Neural progenitor cell (in vitro differentiated cells): ENCODE measurements around the gene AZU1. TPM values are rescaled to one million over a fixed set of nuclear protein-coding genes. Genes with fewer than 3 reads are reported as not detected.

Source experiments
- DNase-seq: peaks from one replicate; pipeline ENCODE4 v3.0.0-alpha.2; 2016; ENCODE audit warnings: low spot score
- H2AFZ ChIP-seq: fragments of 200-600 bp; sonication (generic); replicated peaks from 2 replicates; pipeline ENCODE4 v1.6.1; 2016; ENCODE audit warnings: antibody characterized with exemption
- H3F3A ChIP-seq: fragments of 200-600 bp; sonication (generic); 2 replicates; pipeline ENCODE4 v1.6.1; 2016; ENCODE audit warnings: antibody characterized with exemption, low read depth
- H3K27ac ChIP-seq: fragments of 200-600 bp; sonication (generic); 2 replicates; pipeline ENCODE4 v1.5.1; 2016; ENCODE audit warnings: mild to moderate bottlenecking
- H3K27me3 ChIP-seq: fragments of 200-600 bp; sonication (generic); 2 replicates; pipeline ENCODE4 v1.6.1; 2016; ENCODE audit warnings: mild to moderate bottlenecking, moderate library complexity
- H3K36me3 ChIP-seq: fragments of 200-600 bp; sonication (generic); 2 replicates; pipeline ENCODE4 v1.5.1; 2016
- H3K4me1 ChIP-seq: fragments of 200-600 bp; sonication (generic); 2 replicates; pipeline ENCODE4 v1.6.1; 2016; ENCODE audit warnings: mixed run types
- H3K4me2 ChIP-seq: fragments of 200-600 bp; sonication (generic); 2 replicates; pipeline ENCODE4 v1.6.1; 2016
- H3K4me3 ChIP-seq: fragments of 200-600 bp; sonication (generic); 2 replicates; pipeline ENCODE4 v1.5.1; 2016
- H3K79me2 ChIP-seq: fragments of 200-600 bp; sonication (generic); 2 replicates; pipeline ENCODE4 v1.6.1; 2016; ENCODE audit warnings: low read depth
- H3K9ac ChIP-seq: fragments of 200-600 bp; sonication (generic); 2 replicates; pipeline ENCODE4 v1.6.1; 2016
- H3K9me3 ChIP-seq: fragments of 200-600 bp; sonication (generic); 2 replicates; pipeline ENCODE4 v1.5.1; 2016; ENCODE audit warnings: low read depth
- H4K20me1 ChIP-seq: fragments of 200-600 bp; sonication (generic); 2 replicates; pipeline ENCODE4 v1.6.1; 2016; ENCODE audit warnings: low read depth
- H3K27ac Mint-ChIP-seq: 3 replicates; pipeline ENCODE4 v1.8.0; 2021; ENCODE audit warnings: mixed read lengths
- H3K27me3 Mint-ChIP-seq: 2 replicates; pipeline ENCODE4 v1.8.0; 2022; ENCODE audit warnings: low read depth, mild to moderate bottlenecking, inconsistent platforms, moderate library complexity, mixed read lengths; ENCODE audit not compliant: insufficient read depth
- H3K36me3 Mint-ChIP-seq: 3 replicates; pipeline ENCODE4 v1.8.0; 2021; ENCODE audit warnings: mixed read lengths
- H3K4me1 Mint-ChIP-seq: 3 replicates; pipeline ENCODE4 v1.8.0; 2021; ENCODE audit warnings: mixed read lengths
- H3K4me3 Mint-ChIP-seq: 3 replicates; pipeline ENCODE4 v1.8.0; 2021; ENCODE audit warnings: mild to moderate bottlenecking, moderate library complexity, mixed read lengths
- H3K9me3 Mint-ChIP-seq: 3 replicates; pipeline ENCODE4 v1.8.0; 2020; ENCODE audit warnings: mixed read lengths
- CTCF ChIP-seq: fragments of 200-600 bp; sonication (generic); IDR thresholded peaks from 2 replicates; pipeline ENCODE4 v1.5.1; 2017; ENCODE audit warnings: antibody characterized with exemption, mild to moderate bottlenecking
- EZH2 ChIP-seq: fragments of 200-600 bp; sonication (generic); IDR thresholded peaks from 2 replicates; pipeline ENCODE4 v1.6.1; 2017; ENCODE audit warnings: antibody characterized with exemption, mild to moderate bottlenecking, moderate library complexity
- EZH2phosphoT487 ChIP-seq: fragments of 200-600 bp; sonication (generic); IDR thresholded peaks from 2 replicates; pipeline ENCODE4 v1.6.1; 2017; ENCODE audit warnings: antibody characterized with exemption
- total RNA-seq: library from RNA; depleted of rRNA; stranded (reverse); fragments of >200 nt; gene quantifications from 2 replicates; pipeline ENCODE4 v1.2.3, GENCODE V29; 2015; ENCODE audit warnings: low replicate concordance

AZU1 gene
- 1.0 and 2.0 TPM in 2 replicates for total RNA-seq

DNA sequence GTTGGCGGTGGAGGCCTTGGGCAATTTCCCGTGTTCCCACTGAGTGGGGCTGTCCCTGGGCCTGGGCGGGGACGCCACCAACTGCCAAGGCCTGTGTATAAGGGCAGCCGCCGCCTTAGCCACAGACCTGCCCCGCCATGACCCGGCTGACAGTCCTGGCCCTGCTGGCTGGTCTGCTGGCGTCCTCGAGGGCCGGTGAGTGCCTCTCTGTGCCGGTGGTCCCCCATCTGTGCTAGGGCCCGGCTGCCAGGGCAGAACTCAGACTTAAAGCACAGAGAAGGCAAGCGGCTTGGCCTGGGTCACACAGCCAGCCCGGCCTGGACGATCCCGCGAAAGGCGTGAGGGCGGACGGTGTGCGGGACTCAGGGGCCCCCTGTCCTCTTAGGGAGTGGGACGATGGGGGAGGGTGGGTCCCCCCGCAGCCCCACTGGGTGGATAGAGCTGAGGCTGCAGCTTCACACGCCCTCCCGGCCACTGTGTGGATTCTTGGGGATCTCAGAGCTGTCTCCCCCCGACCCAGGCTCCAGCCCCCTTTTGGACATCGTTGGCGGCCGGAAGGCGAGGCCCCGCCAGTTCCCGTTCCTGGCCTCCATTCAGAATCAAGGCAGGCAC is at the start of gene AZU1:
AZU1 (plus strand) TSS at position 128 of the 612 bp plus-strand sequence; CDS start at position 138, 10 bp downstream.
- no peaks in the 10 kb centered on the region for H3K9me3 ChIP-seq
- H3K9ac ChIP-seq: no peak within 1 kb of the TSS
- TF ChIP-seq EZH2: no peak
- TF ChIP-seq EZH2phosphoT487: no peak
- TF ChIP-seq CTCF: no peak
- H3K4me2 ChIP-seq: no peak within 1 kb of the TSS
- H3K36me3 ChIP-seq: no peaks in the 10 kb centered on the region
- no peak within 1 kb of the TSS for H3K4me3 ChIP-seq
- Mint-ChIP-seq H3K36me3 (no peaks in the 10 kb centered on the region), H3K9me3 (no peaks in the 10 kb centered on the region), H3K4me1 (peaks cover 10% of the 10 kb centered on the region), H3K27ac (no peak within 1 kb of the TSS), H3K4me3 (no peak within 1 kb of the TSS), H3K27me3 (peaks cover 8% of the 10 kb centered on the region)
- no peak for DNase-seq
- H3K27ac ChIP-seq: no peak within 1 kb of the TSS
- no peaks in the 10 kb centered on the region for H4K20me1 ChIP-seq
- peaks cover 11% of the 10 kb centered on the region for H3K4me1 ChIP-seq
- H3K79me2 ChIP-seq: no peaks in the 10 kb centered on the region
- no peaks in the 10 kb centered on the region for H3K27me3 ChIP-seq
- peaks cover 9% of the 10 kb centered on the region for H3F3A ChIP-seq
- H2AFZ ChIP-seq: no peak within 1 kb of the TSS

GRCh38 chr19:778910-779653 is 48.6 kb upstream of the AZU1 start:
- H3K36me3 Mint-ChIP-seq: no peaks in the 10 kb centered on the region
- Histone ChIP-seq H3K4me1 (peaks cover 18% of the 10 kb centered on the region), H3K36me3 (no peaks in the 10 kb centered on the region), H3K4me2 (no peak overlapping the region), H3F3A (peaks cover 26% of the 10 kb centered on the region), H3K4me3 (no peak overlapping the region), H3K9ac (no peak overlapping the region), H3K27me3 (no peaks in the 10 kb centered on the region), H2AFZ (peak overlapping the region; percentile 89), H4K20me1 (no peaks in the 10 kb centered on the region), H3K79me2 (peaks cover 11% of the 10 kb centered on the region), H3K9me3 (no peaks in the 10 kb centered on the region), H3K27ac (no peak overlapping the region)
- no peak for DNase-seq
- H3K4me1 Mint-ChIP-seq: peaks cover 21% of the 10 kb centered on the region
- peaks cover 10% of the 10 kb centered on the region for H3K27me3 Mint-ChIP-seq
- H3K27ac Mint-ChIP-seq: peak overlapping the region; percentile 66
- H3K4me3 Mint-ChIP-seq: peak overlapping the region; percentile 50
- H3K9me3 Mint-ChIP-seq: no peaks in the 10 kb centered on the region
- TF ChIP-seq EZH2phosphoT487: no peak
- no peak for TF ChIP-seq CTCF
- TF ChIP-seq EZH2: no peak

- TF ChIP-seq EZH2phosphoT487 (no peak), CTCF (no peak), EZH2 (no peak)
- Mint-ChIP-seq H3K36me3 (no peaks in the 10 kb centered on the region), H3K4me3 (peak overlapping the region; percentile 24), H3K4me1 (peaks cover 24% of the 10 kb centered on the region), H3K27ac (no peak overlapping the region), H3K27me3 (peaks cover 10% of the 10 kb centered on the region), H3K9me3 (no peaks in the 10 kb centered on the region)
- no peak overlapping the region for H3K27ac ChIP-seq
- H3K79me2 ChIP-seq: peaks cover 17% of the 10 kb centered on the region
- H2AFZ ChIP-seq: no peak overlapping the region
- no peaks in the 10 kb centered on the region for H4K20me1 ChIP-seq
- no peaks in the 10 kb centered on the region for H3K36me3 ChIP-seq
- no peak overlapping the region for H3K9ac ChIP-seq
- H3K4me1 ChIP-seq: peaks cover 18% of the 10 kb centered on the region
- no peak overlapping the region for H3K4me2 ChIP-seq
- no peaks in the 10 kb centered on the region for H3K27me3 ChIP-seq
- peaks cover 26% of the 10 kb centered on the region for H3F3A ChIP-seq
- no peak overlapping the region for H3K4me3 ChIP-seq
- no peaks in the 10 kb centered on the region for H3K9me3 ChIP-seq
- DNase-seq: no peak
Observed at GRCh38 chr19:780935-781334, 46.7 kb upstream of the AZU1 start.
